Ishikawa (cell line): ENCODE results near the gene ACTN2.

Source experiments
- CEBPB ChIP-seq: IDR thresholded peaks from 2 replicates; pipeline ENCODE4 v1.6.1; 2012
- CREB1 ChIP-seq: IDR thresholded peaks from 2 replicates; pipeline ENCODE4 v1.6.1; 2012; ENCODE audit warnings: low read depth
- EGR1 ChIP-seq: IDR thresholded peaks from 2 replicates; pipeline ENCODE4 v1.6.1; 2012
- EP300 ChIP-seq: IDR thresholded peaks from 2 replicates; pipeline ENCODE4 v1.6.1; 2012; ENCODE audit warnings: borderline replicate concordance
- FOXM1 ChIP-seq: IDR thresholded peaks from 2 replicates; pipeline ENCODE4 v1.6.1; 2012; ENCODE audit warnings: low read depth, borderline replicate concordance
- NFIC ChIP-seq: IDR thresholded peaks from 2 replicates; pipeline ENCODE4 v1.6.1; 2012
- RAD21 ChIP-seq: IDR thresholded peaks from 2 replicates; pipeline ENCODE4 v1.6.1; 2012; ENCODE audit warnings: low read depth
- REST ChIP-seq: IDR thresholded peaks from 2 replicates; pipeline ENCODE4 v1.6.1; 2012; ENCODE audit warnings: low read depth, mild to moderate bottlenecking
- TAF1 ChIP-seq: IDR thresholded peaks from 2 replicates; pipeline ENCODE4 v1.6.1; 2012; ENCODE audit warnings: low read depth, mild to moderate bottlenecking
- TCF12 ChIP-seq: IDR thresholded peaks from 2 replicates; pipeline ENCODE4 v1.6.1; 2012; ENCODE audit warnings: low read depth
- TEAD4 ChIP-seq: IDR thresholded peaks from 2 replicates; pipeline ENCODE4 v1.6.1; 2012
- YY1 ChIP-seq: IDR thresholded peaks from 2 replicates; pipeline ENCODE4 v1.6.1; 2012; ENCODE audit warnings: low read depth
- ZBTB7A ChIP-seq: IDR thresholded peaks from 2 replicates; pipeline ENCODE4 v1.6.1; 2012; ENCODE audit warnings: low read depth
- TF ChIP-seq, protein P1 (sequence below): IDR thresholded peaks from 2 replicates; pipeline ENCODE4 v1.6.1; 2012
- TF ChIP-seq, protein P2 (sequence below): IDR thresholded peaks from 2 replicates; pipeline ENCODE4 v1.6.1; 2012

The ACTN2 gene

GRCh38 chr1:236751385-236751784 lies 65.1 kb downstream of the ACTN2 start:
- TF ChIP-seq REST (no peak), YY1 (no peak), NFIC (no peak), ZBTB7A (no peak), FOXM1 (no peak)

GRCh38 chr1:236751935-236752334 lies 65.6 kb downstream of the ACTN2 start:
- no peak for TF ChIP-seq TEAD4
- no peak for TF ChIP-seq YY1
- TF ChIP-seq REST, result no peak

- TF ChIP-seq NFIC (no peak), RAD21 (peak; percentile 44)
Measured at GRCh38 chr1:236753516-236753915, 67.2 kb downstream of the ACTN2 start.

DNA sequence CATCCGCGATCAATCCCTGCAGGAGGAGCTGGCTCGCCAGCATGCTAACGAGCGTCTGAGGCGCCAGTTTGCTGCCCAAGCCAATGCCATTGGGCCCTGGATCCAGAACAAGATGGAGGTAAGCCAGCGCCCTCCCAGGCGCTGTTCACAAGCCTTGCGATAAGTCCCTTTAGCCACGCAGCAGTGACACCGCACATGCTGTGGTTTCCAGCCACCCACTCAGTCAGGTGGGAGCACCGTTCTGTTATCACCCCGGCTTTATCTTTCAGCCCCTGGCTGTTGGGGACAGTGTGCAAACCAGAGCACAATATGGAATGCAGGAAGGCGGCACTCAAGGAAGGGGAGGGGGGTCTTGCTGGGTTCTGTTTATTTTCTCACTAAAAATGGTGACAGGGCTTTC lies 67.7 kb downstream of the ACTN2 start:
- TF ChIP-seq NFIC, result no peak
- TF ChIP-seq, protein P1, sequence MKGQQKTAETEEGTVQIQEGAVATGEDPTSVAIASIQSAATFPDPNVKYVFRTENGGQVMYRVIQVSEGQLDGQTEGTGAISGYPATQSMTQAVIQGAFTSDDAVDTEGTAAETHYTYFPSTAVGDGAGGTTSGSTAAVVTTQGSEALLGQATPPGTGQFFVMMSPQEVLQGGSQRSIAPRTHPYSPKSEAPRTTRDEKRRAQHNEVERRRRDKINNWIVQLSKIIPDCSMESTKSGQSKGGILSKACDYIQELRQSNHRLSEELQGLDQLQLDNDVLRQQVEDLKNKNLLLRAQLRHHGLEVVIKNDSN, result no peak
- TF ChIP-seq YY1, result no peak
- no peak for TF ChIP-seq FOXM1
- TF ChIP-seq EGR1, result no peak
- TF ChIP-seq TEAD4, result no peak
- TF ChIP-seq, protein P2, sequence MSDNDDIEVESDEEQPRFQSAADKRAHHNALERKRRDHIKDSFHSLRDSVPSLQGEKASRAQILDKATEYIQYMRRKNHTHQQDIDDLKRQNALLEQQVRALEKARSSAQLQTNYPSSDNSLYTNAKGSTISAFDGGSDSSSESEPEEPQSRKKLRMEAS, result no peak
- TF ChIP-seq CREB1, result no peak
- no peak for TF ChIP-seq REST
- no peak for TF ChIP-seq EP300
- no peak for TF ChIP-seq TCF12
- no peak for TF ChIP-seq ZBTB7A
- TF ChIP-seq TAF1, result no peak
- TF ChIP-seq RAD21, result no peak
- no peak for TF ChIP-seq CEBPB

DNA sequence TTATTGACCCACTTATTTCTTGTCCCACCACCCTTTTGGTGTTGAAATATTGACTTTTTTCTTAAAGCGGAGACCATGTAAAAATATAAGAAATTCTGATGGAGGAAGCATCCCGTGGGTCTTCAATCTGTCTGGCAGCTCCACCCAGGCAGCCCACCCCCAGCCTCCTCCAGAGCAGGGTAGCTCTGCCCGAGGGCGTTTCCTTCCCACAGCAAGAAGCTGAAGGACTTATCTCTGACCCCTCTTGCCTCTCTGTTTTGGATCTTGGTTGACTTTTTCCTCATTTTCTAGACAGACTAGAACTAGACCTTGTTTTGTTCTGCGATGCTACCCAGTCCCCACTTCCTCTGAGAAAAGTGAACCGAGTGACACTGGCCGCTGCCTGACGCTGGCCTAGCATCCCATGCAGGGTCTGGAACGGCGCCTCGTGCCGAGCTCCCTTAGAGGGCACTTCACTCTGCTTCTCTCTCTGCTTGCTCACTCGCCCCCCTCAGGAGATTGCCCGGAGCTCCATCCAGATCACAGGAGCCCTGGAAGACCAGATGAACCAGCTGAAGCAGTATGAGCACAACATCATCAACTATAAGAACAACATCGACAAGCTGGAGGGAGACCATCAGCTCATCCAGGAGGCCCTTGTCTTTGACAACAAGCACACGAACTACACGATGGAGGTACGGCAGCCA lies 68.4 kb downstream of the ACTN2 start:
- TF ChIP-seq YY1 (no peak), CREB1 (no peak), FOXM1 (no peak), NFIC (no peak)

DNA sequence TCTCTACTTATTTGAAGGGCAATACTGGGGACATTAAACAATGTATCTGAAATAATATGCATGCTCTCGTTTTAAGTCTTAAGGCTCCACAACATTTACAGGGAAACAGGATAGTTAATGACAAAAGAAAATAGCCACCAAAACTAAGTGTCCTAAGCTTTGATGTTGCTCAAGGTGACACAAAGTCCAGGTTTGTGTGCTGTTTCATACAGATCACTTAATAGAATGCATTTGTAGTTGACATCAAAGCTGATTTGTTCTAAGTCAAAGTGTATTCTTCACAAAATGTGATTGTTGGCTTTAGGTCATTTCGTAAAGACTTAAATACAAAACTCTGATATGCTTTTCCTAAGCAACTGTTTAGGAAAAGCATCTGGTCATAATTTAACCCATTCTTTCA lies 71.3 kb downstream of the ACTN2 start:
- no peak for TF ChIP-seq TEAD4
- no peak for TF ChIP-seq TAF1
- TF ChIP-seq, protein P2, result no peak
- TF ChIP-seq, protein P1, result no peak
- TF ChIP-seq CREB1, result no peak
- no peak for TF ChIP-seq YY1
